NT2/D1 (cell line): Measurements from ENCODE around the gene CEP41.

Experiments used
- DNase-seq: peaks from one replicate; pipeline ENCODE4 v3.0.0-alpha.2; 2011; ENCODE audit warnings: low read depth, low spot score
- H3K27me3 ChIP-seq: 2 replicates; pipeline ENCODE4 v1.6.0; 2011; ENCODE audit warnings: mild to moderate bottlenecking; ENCODE audit not compliant: insufficient read length, insufficient read depth
- H3K36me3 ChIP-seq: 2 replicates; pipeline ENCODE4 v1.6.1; 2011; ENCODE audit warnings: mild to moderate bottlenecking, low read length, mixed read lengths; ENCODE audit not compliant: insufficient read depth, insufficient read length
- H3K4me1 ChIP-seq: 2 replicates; pipeline ENCODE4 v1.5.1; 2011; ENCODE audit not compliant: insufficient read depth, insufficient read length
- H3K4me3 ChIP-seq: 2 replicates; pipeline ENCODE4 v1.5.1; 2011; ENCODE audit warnings: low read depth; ENCODE audit not compliant: insufficient read length
- H3K9ac ChIP-seq: 2 replicates; pipeline ENCODE4 v1.6.0; 2011; ENCODE audit warnings: low read depth; ENCODE audit not compliant: insufficient read length
- H3K9me3 ChIP-seq: 2 replicates; pipeline ENCODE4 v1.5.1; 2011; ENCODE audit warnings: mild to moderate bottlenecking, low read length; ENCODE audit not compliant: insufficient read depth
- SUZ12 ChIP-seq: IDR thresholded peaks from 2 replicates; pipeline ENCODE4 v1.6.1; 2011; ENCODE audit not compliant: insufficient read length, insufficient read depth; ENCODE audit errors: extremely low read depth
- YY1 ChIP-seq: IDR thresholded peaks from 2 replicates; pipeline ENCODE4 v1.6.1; 2011; ENCODE audit not compliant: insufficient read length, insufficient read depth
- ZNF274 ChIP-seq: IDR thresholded peaks from 2 replicates; pipeline ENCODE4 v1.6.1; 2011; ENCODE audit warnings: mild to moderate bottlenecking, low read depth, low read length

CEP41 gene

GRCh38 chr7:130386876-130387275 is 53.9 kb downstream of the CEP41 start:
- TF ChIP-seq ZNF274 (no peak), YY1 (no peak), SUZ12 (no peak)
- no peak overlapping the region for H3K4me3 ChIP-seq
- H3K4me1 ChIP-seq = no peaks in the 10 kb centered on the region

GRCh38 chr7:130385600-130386066 is 55.2 kb downstream of the CEP41 start:
- Histone ChIP-seq H3K36me3 (no peaks in the 10 kb centered on the region), H3K4me1 (no peaks in the 10 kb centered on the region), H3K4me3 (no peak overlapping the region), H3K27me3 (no peaks in the 10 kb centered on the region), H3K9me3 (no peaks in the 10 kb centered on the region), H3K9ac (no peak overlapping the region)
- TF ChIP-seq YY1 = no peak
- DNase-seq = no peak

More at GRCh38 chr7:130386876-130387275, 53.9 kb downstream of the CEP41 start:
- no peaks in the 10 kb centered on the region for H3K27me3 ChIP-seq
- H3K36me3 ChIP-seq = no peaks in the 10 kb centered on the region
- no peak for DNase-seq
- no peak overlapping the region for H3K9ac ChIP-seq
- no peaks in the 10 kb centered on the region for H3K9me3 ChIP-seq

GRCh38 chr7:130384841-130385599 is 55.8 kb downstream of the CEP41 start:
- H3K4me1 ChIP-seq = peaks cover 4% of the 10 kb centered on the region
- no peaks in the 10 kb centered on the region for H3K27me3 ChIP-seq
- no peak for DNase-seq
- TF ChIP-seq ZNF274 (no peak), YY1 (no peak), SUZ12 (no peak)
- no peaks in the 10 kb centered on the region for H3K36me3 ChIP-seq
- no peak overlapping the region for H3K9ac ChIP-seq
- no peaks in the 10 kb centered on the region for H3K9me3 ChIP-seq
- H3K4me3 ChIP-seq = no peak overlapping the region

- Histone ChIP-seq H3K9me3 (no peaks in the 10 kb centered on the region), H3K4me3 (no peak overlapping the region), H3K9ac (no peak overlapping the region), H3K36me3 (no peaks in the 10 kb centered on the region), H3K27me3 (no peaks in the 10 kb centered on the region), H3K4me1 (peaks cover 7% of the 10 kb centered on the region)
- TF ChIP-seq YY1 (no peak), ZNF274 (no peak), SUZ12 (no peak)
- DNase-seq = no peak
Measured at GRCh38 chr7:130384371-130384801, 56.4 kb downstream of the CEP41 start.

GRCh38 chr7:130383187-130383980 is 57.4 kb downstream of the CEP41 start:
- DNase-seq = no peak
- Histone ChIP-seq H3K4me1 (peaks cover 7% of the 10 kb centered on the region), H3K36me3 (no peaks in the 10 kb centered on the region), H3K4me3 (no peak overlapping the region), H3K27me3 (no peaks in the 10 kb centered on the region), H3K9ac (no peak overlapping the region), H3K9me3 (no peaks in the 10 kb centered on the region)
- TF ChIP-seq ZNF274 = no peak
- TF ChIP-seq YY1 = no peak
- no peak for TF ChIP-seq SUZ12

- Histone ChIP-seq H3K27me3 (no peaks in the 10 kb centered on the region), H3K4me3 (no peak overlapping the region), H3K36me3 (no peaks in the 10 kb centered on the region), H3K9me3 (peaks cover 6% of the 10 kb centered on the region; the same call in 1 of the 2 replicates), H3K4me1 (peaks cover 7% of the 10 kb centered on the region), H3K9ac (no peak overlapping the region)
- DNase-seq = no peak
- TF ChIP-seq YY1 (no peak), ZNF274 (no peak), SUZ12 (no peak)
Measured at GRCh38 chr7:130381468-130382312, 59.1 kb downstream of the CEP41 start.
